GM19193 (cell line): ENCODE measurements around the gene PICK1.

Experiments
- POLR2A ChIP-seq: IDR thresholded peaks from 4 replicates; pipeline ENCODE4 v1.6.1; 2011; ENCODE audit not compliant: insufficient read depth, insufficient read length; ENCODE audit errors: extremely low read depth

PICK1 gene

DNA sequence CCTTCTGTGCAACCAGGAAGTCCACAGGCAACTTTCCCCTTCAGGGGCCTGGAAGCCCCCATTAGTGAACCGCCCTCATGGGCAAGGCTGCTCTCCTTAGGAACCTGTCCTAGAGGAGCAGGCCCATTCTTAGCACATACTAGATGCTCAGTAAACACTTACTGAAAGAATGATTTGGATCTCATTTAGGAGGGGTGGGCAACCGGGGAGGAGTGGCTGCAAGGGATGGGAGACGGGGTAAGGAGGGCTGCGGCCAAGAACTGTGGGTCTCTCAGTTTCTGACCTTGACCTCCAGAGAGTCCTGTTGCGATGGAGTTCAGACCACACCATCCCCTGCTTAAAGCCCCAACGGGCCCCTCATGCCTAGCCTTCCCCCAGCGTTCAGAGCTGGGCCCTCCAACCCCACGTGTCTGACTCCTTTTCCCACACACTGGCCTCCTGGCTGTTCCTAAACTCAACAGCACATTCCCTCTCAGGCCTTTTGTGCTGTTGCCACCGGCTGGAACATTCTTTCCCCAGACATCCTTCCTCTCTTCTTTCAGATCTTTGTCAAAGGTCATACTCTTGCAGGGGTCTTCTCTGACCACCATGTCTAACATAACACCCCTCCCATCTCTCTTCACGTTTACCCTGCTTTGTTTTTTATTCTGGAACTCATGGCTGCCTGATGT is 20.7 kb upstream of the PICK1 start:
- no peak for TF ChIP-seq POLR2A

DNA sequence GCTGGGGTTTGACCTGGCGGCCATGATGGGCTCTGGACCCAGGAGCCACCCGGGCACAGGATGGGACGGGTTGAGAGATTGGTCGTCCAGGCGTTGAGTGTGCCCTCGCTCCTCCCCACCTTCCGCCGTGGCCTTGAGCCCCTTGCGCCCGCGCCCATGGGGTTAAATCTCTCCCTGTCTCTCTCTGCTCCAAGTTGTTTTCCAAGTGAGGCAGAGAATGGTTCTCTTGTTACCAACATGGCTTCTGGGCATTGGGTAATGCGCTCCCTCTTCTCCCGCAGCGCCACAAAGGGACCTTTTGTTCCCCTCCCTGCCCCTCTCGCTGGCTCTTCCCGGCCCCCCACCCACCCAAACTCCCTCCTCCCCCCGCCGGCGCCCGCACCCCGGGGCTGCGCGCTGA is 18.8 kb upstream of the PICK1 start:
- no peak for TF ChIP-seq POLR2A

GRCh38 chr22:38038890-38039812 is 18.1 kb upstream of the PICK1 start:
- no peak for TF ChIP-seq POLR2A

DNA sequence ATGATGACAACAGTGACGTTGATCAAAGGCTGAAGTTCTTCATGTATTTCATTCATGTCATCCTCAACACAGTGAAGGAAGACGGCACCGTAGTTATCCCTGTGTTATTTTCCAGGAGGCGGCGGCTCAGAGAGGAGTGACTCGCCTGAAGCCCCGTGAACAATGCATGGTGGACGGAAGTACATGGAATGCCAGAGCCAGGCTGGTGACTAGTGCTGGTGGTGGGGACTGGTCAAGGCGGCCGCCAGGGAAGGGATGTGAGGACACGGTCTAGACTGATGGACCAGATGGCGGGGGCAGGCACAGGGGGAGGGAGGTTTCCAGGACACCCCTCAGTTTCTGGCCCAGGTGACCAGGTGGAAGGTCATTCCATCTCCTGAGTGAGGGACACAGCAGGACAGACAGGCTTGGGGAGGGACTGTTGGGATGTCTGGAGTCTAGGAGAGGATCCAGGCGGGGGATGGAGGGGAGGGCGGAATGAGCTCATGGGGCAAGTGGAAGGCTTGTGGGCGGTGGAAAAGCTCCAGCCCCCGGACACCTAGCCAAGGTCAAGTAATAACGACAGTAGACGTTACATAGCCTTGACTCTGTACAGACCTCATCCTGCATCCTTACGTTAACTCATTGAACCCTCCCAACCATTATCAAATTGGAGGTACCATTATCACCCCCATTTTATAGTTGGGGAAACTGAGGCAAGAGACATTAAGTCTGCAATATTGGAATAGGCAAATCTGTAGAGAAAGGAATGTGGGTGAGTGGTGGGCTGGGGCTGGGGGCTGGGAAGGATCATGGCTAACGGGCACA is 16.0 kb upstream of the PICK1 start:
- no peak for TF ChIP-seq POLR2A

DNA sequence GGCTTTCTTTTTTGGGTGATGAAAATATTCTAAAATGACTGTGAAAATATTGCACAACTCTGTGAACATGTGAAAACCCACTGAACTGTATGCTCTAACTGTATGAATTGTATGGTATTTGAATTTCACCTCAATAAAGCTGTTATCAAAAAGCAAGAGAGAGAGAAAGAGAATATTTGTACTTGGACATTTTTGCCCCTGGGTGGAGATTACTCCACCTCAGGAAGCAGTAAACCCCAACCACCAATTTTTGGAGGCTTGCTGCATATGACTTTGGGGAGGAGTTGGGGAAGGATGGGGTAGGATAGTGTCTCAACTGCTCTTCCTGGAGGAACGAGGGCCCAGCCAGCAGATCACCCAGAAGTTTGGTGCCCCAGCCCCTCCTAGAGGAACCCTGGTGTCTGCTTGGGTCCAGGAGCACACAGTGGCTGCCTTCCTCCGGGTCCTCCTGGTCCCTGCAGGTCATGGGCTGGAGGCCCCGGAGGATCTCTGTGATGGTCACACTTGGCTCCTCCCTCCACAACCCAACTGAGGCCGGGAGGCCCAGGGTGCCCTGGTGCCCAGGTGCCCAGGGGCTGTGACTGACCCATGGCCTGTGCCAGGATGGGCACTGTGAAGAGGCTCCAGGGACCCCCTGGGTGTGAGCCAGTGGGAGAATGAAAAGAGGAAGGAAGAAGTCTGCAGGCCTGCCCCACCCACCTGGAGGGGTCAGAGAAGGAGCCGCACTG is 15.3 kb upstream of the PICK1 start:
- no peak for TF ChIP-seq POLR2A

GRCh38 chr22:38042488-38042790 is 14.8 kb upstream of the PICK1 start:
- no peak for TF ChIP-seq POLR2A

DNA sequence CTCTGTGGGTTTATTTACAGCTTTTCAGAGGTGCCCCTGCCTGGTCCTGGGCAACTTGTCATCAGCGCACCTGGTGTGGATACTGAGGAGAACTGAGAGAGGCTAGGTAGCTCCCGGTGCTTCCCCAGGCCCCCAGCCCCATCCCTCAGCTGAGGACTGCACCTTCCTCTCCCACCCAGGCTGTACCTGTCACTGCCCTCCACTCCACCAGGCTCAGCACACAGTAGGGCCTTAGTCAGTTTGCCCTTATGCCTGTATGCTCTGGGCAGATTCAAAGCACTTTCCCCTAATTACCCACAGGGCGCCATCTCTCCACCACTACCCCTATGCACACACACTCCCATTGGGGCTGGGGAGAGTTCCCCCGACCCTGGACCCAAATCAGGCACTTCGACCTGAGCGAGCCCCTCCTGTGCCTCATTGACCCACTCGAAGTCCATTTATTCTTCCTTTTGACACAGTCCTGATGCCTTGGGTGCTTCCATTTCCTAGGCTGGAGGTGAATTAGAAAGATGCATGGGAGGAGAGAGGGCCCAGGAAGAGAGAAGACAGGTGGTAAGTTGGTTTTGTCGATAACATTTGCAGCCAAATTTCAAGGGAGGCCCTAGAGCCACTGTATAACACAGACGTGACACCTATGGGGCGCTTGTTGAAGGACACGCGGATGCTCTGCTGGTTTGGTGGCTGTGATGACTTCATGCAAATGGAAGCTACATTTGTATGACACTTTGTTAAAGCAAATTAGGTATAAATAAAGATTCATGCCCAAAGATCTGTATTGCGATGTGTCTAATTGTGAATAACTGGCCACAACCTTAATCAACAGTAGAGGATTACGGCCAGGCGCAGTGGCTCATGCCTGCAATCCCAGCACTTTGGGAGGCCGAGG is 13.8 kb upstream of the PICK1 start:
- TF ChIP-seq POLR2A, result no peak

GRCh38 chr22:38046070-38046748 is 11.0 kb upstream of the PICK1 start:
- no peak for TF ChIP-seq POLR2A

GRCh38 chr22:38049812-38050619 is 7.2 kb upstream of the PICK1 start:
- no peak for TF ChIP-seq POLR2A

GRCh38 chr22:38050720-38051119 is 6.5 kb upstream of the PICK1 start:
- TF ChIP-seq POLR2A, result no peak

DNA sequence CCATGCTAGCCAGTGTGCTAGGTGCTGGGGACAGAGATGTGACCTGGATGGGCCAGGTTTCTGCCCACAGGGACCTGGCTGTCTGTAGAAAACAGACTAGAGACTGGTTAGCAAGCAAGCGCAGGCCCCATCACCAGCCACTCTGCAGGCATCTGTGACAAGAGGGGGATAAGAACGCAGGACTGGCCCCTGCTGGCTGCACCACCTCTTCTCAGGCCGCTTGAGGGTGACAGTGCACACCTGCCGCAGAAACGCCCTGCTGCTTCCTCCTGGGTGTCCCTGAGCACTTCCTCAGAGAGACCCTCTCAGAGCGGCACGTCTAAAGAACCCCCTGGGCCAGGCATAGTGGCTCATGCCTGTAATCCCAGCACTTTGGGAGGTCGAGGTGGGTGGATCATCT is 5.9 kb upstream of the PICK1 start:
- no peak for TF ChIP-seq POLR2A

DNA sequence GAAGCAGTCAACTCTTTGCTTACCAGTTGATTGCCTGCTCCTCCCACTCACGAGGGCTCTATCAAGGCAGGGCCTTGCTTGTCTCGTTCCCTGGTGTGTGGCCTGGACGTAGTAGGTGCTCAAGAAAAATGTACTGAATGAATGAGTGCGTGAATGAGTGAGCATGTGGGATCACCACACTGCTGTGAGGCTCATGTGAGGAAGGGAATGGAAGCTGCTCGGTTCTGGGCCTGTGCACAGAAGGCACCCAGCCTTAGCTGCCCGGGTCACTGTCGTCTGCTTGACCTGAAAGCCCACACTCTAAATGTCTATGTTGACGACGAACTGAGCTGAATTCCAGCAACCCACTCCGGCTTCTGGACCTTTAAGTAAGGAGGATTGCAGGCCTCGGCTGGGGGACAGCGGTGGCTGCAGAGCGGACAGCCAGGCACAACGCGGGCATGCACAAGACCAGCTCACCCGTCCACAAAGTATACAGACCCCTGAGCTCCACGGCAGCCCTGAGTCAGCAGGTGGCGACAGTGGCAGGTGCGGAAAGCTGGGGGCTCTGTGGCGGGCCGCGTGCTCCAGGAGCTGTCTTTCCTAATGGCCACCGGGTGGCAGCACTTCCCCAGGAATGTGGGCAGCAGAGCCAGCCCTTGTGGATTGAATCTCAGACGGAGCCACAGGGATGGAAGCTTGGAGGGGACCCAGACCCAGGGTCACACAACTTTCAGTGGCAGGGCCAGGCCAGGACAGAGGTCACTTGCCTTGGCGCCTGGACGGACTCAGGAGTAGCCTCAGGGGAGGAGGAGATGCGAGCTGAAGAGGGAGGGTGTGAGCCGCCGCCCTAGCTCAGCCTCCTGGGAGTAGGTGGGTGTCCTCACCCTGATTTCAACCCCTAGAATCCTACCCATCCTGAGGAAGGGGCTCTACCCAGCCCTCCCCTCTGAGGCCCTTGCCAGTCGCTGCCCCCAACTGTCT is 5.0 kb upstream of the PICK1 start:
- no peak for TF ChIP-seq POLR2A

GRCh38 chr22:38062791-38063190 is 5.6 kb downstream of the PICK1 start:
- TF ChIP-seq POLR2A, result no peak
